K562 (cell line): ENCODE results near the gene GRID2IP. TPM values are rescaled to one million over a fixed set of nuclear protein-coding genes. Genes with fewer than 3 reads are reported as not detected.

Experiments used
- ATAC-seq: fragments of 200-7000 bp; cut with Tn5 transposase; 3 replicates; pipeline ENCODE4 v1.9.1; 2020; ENCODE audit warnings: moderate library complexity
- BruUV-seq: library from RNA; stranded (reverse); fragments of 400-500 nt; replicated peaks from 2 replicates; lab custom pipeline; 2021; lab: Mats Ljungman, UMichigan
- CTCF ChIA-PET: fragments of 300-600 bp; formaldehyde crosslinking; extraction: SDS; loops from one replicate; lab custom pipeline; 2021; ENCODE audit warnings: low intra/inter-chr PET ratio; lab: Yijun Ruan, JAX
- POLR2A ChIA-PET: fragments of 300-600, 350-650 bp; sonication (Branson Sonifier 250); formaldehyde crosslinking; extraction: SDS; loops from one replicate; lab custom pipeline; 2021; ENCODE audit warnings: antibody characterized with exemption, inconsistent platforms; lab: Yijun Ruan, JAX
- DNase-seq, 4 experiments: peaks; one replicate each; pipeline versions ENCODE4 v3.0.0 to v3.0.0-alpha.2; 2011 to 2018; ENCODE audit warnings: low spot score in 3 of 4, mixed read lengths in 3 of 4; ENCODE audit errors: extremely low read depth in 1 of 4
- FAIRE-seq: peaks from 2 replicates; lab custom pipeline; 2011; peaks lifted over from hg19 to GRCh38; lab: Jason Lieb, UNC
- H2AFZ ChIP-seq: 2 replicates; pipeline ENCODE4 v1.6.0; 2011; ENCODE audit warnings: low read depth, low read length, control low read depth, inconsistent platforms
- H3K27ac ChIP-seq: fragments of 200-600 bp; 3 replicates; pipeline ENCODE4 v1.8.0; 2011; ENCODE audit warnings: low read depth, mild to moderate bottlenecking, control low read depth, inconsistent platforms, low read length, moderate library complexity, mixed read lengths; ENCODE audit errors: extremely low read depth
- H3K27me3 ChIP-seq, 2 experiments: fragments of 300-600 bp in 1 of 2; 2 replicates in 1 of 2; 3 replicates in 1 of 2; pipeline versions ENCODE4 v1.6.0 to v1.8.0; 2011; ENCODE audit warnings: inconsistent platforms in 2 of 2, low read length in 2 of 2, mild to moderate bottlenecking in 1 of 2, mixed read lengths in 1 of 2, moderate library complexity in 1 of 2; ENCODE audit not compliant: control insufficient read depth in 2 of 2, insufficient read depth in 2 of 2
- H3K36me3 ChIP-seq: fragments of 300-600 bp; 3 replicates; pipeline ENCODE4 v1.8.0; 2011; ENCODE audit warnings: mild to moderate bottlenecking, low read length, inconsistent platforms; ENCODE audit not compliant: control insufficient read depth, insufficient read depth
- H3K4me1 ChIP-seq, 2 experiments: fragments of 200-600 bp in 1 of 2; replicated peaks in 1 of 2; 2 replicates in 1 of 2; 3 replicates in 1 of 2; pipeline versions ENCODE4 v1.5.1 to v1.8.0; 2011; ENCODE audit warnings: inconsistent platforms in 2 of 2, low read length in 2 of 2, mild to moderate bottlenecking in 1 of 2, mixed read lengths in 1 of 2, moderate library complexity in 1 of 2; ENCODE audit not compliant: control insufficient read depth in 2 of 2, insufficient read depth in 2 of 2
- H3K4me2 ChIP-seq: 2 replicates; pipeline ENCODE4 v1.6.1; 2011; ENCODE audit warnings: low read length, control low read depth, inconsistent platforms, mixed read lengths; ENCODE audit not compliant: insufficient read depth
- H3K4me3 ChIP-seq: fragments of 200-600 bp; sonication (generic), shearing (Covaris generic); 2 replicates; pipeline ENCODE4 v1.5.1; 2016; ENCODE audit warnings: control low read depth, inconsistent platforms
- H3K79me2 ChIP-seq: fragments of 200-600 bp; 3 replicates; pipeline ENCODE4 v1.8.0; 2011; ENCODE audit warnings: low read length, inconsistent platforms; ENCODE audit not compliant: control insufficient read depth, insufficient read depth
- H3K9ac ChIP-seq, 2 experiments: 2 replicates each; pipeline versions ENCODE4 v1.6.0 to v1.6.1; 2011; ENCODE audit warnings: low read depth in 2 of 2, low read length in 2 of 2, control low read depth in 1 of 2, inconsistent platforms in 1 of 2, mild to moderate bottlenecking in 1 of 2, mixed read lengths in 1 of 2; ENCODE audit not compliant: insufficient read depth in 1 of 2
- H3K9me1 ChIP-seq: one replicate; pipeline ENCODE4 v1.6.0; 2011; ENCODE audit warnings: inconsistent platforms, mild to moderate bottlenecking, low read length, moderate library complexity; ENCODE audit not compliant: control insufficient read depth, insufficient read depth
- H3K9me3 ChIP-seq: replicated peaks from 2 replicates; pipeline ENCODE4 v1.5.1; 2011; ENCODE audit warnings: low read depth, low read length, inconsistent platforms; ENCODE audit not compliant: control insufficient read depth, insufficient read depth
- H4K20me1 ChIP-seq: replicated peaks from 2 replicates; pipeline ENCODE4 v1.6.1; 2011; ENCODE audit warnings: low read length, inconsistent platforms, mixed read lengths; ENCODE audit not compliant: control insufficient read depth, insufficient read depth
- CBFB ChIP-seq: sonication (generic); formaldehyde crosslinking; IDR thresholded peaks from 2 replicates; pipeline ENCODE4 v1.4.0; 2020; ENCODE audit warnings: mild to moderate bottlenecking, missing genetic modification reagents
- CXXC5 ChIP-seq: fragments of 250-450 bp; sonication (Bioruptor Pico); IDR thresholded peaks from 2 replicates; pipeline ENCODE4 v1.8.0; 2022; ENCODE audit warnings: inconsistent platforms, mild to moderate bottlenecking, moderate library complexity
- HNRNPLL ChIP-seq: fragments of 200-400 bp; formaldehyde crosslinking; IDR thresholded peaks from 2 replicates; pipeline ENCODE4 v1.6.1; 2017; ENCODE audit warnings: low read length, low read depth, mild to moderate bottlenecking; ENCODE audit not compliant: poor library complexity, severe bottlenecking
- MEF2A ChIP-seq: IDR thresholded peaks from 2 replicates; pipeline ENCODE4 v1.6.1; 2011; ENCODE audit warnings: low read depth, mild to moderate bottlenecking, low read length, moderate library complexity; ENCODE audit not compliant: control insufficient read depth
- NBN ChIP-seq: fragments of 450-650 bp; IDR thresholded peaks from 2 replicates; pipeline ENCODE4 v1.6.1; 2016; ENCODE audit warnings: low read depth, mild to moderate bottlenecking
- PHF20 ChIP-seq: fragments of 450-650 bp; IDR thresholded peaks from 2 replicates; pipeline ENCODE4 v1.6.1; 2018; ENCODE audit not compliant: partially characterized antibody
- ZC3H4 ChIP-seq: sonication (generic); formaldehyde crosslinking; IDR thresholded peaks from 2 replicates; pipeline ENCODE4 v1.9.0; 2021; ENCODE audit warnings: missing genetic modification reagents, borderline replicate concordance
- ZNF282 ChIP-seq: sonication (generic); formaldehyde crosslinking; IDR thresholded peaks from 2 replicates; pipeline ENCODE4 v1.8.1; 2023; ENCODE audit warnings: missing genetic modification reagents
- WGBS: fragments of 100-300 bp; shearing (Covaris generic); methylation state at CpG from one replicate; pipeline ENCODE4 v1.1.6; 2016; ENCODE audit warnings: low coverage, mixed read lengths; ENCODE audit not compliant: insufficient coverage; ENCODE audit errors: missing lambda C conversion rate; 5-methylcytosine and 5-hydroxymethylcytosine counted together
- in situ Hi-C: fragments of 300-500 bp; cut with MboI; formaldehyde crosslinking; loops from 4 replicates; pipeline ENCODE4 v1.15.0; 2018; ENCODE audit warnings: inconsistent platforms, mixed read lengths
- intact Hi-C: fragments of 100-400 bp; cut with micrococcal nuclease; formaldehyde crosslinking; loops from 2 replicates; pipeline ENCODE4 v1.14.2; 2022
- polyA plus RNA-seq, 8 experiments: library from polyadenylated mRNA; depleted of rRNA in 4 of 8; stranded (reverse) in 5 of 8; unstranded in 3 of 8; fragments of >200 nt; fragmentation: Nextera tagmentation in 2 of 8; fragmentation: Illumina TruSeq in 1 of 8; extraction: Ambion mirVana in 2 of 8; extraction: Trizol in 1 of 8; gene quantifications; 2 replicates each; pipeline versions ENCODE4 v1.2.1 to v1.2.3, GENCODE V29; 2011 to 2014; ENCODE audit warnings: inconsistent platforms in 1 of 8, missing spikeins in 1 of 8
- total RNA-seq, 7 experiments: library from RNA; depleted of rRNA in 6 of 7; stranded (reverse); fragments of >200 nt in 6 of 7; fragmentation: Illumina TruSeq in 2 of 7; extraction: Trizol in 2 of 7; gene quantifications; 2 replicates each; pipeline versions ENCODE4 v1.2.1 to v1.2.3, GENCODE V29; 2011 to 2021; ENCODE audit warnings: low replicate concordance in 1 of 7
- TF ChIP-seq, protein P1 (sequence below): fragments of 450-650 bp; IDR thresholded peaks from 2 replicates; pipeline ENCODE4 v1.6.1; 2016; ENCODE audit warnings: antibody characterized with exemption
- TF ChIP-seq, protein P2 (sequence below): sonication (generic); formaldehyde crosslinking; IDR thresholded peaks from 2 replicates; pipeline ENCODE4 v1.8.1; 2023; ENCODE audit warnings: missing genetic modification reagents, mild to moderate bottlenecking, borderline replicate concordance

GRID2IP gene
- total and polyA plus RNA-seq, 9 of the 15 experiments (the other 6 are each of a cell fraction or from before 2014, with no cell fraction given), result not detected

DNA sequence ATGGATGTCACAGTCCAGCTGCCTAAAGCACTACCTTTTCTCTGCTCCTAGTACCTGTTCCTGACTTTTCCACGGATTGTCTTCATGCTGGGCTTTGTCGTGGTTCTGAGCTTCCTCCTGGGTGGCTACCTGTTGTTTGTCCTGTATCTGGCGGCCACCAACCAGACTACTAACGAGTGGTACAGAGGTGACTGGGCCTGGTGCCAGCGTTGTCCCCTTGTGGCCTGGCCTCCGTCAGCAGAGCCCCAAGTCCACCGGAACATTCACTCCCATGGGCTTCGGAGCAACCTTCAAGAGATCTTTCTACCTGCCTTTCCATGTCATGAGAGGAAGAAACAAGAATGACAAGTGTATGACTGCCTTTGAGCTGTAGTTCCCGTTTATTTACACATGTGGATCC, 37.3 kb upstream of the GRID2IP start:
- intact Hi-C loops, result no loop called here
- Histone ChIP-seq H3K36me3 (peaks cover 66% of the 10 kb centered on the region), H3K9ac (no peak overlapping the region; a peak in 1 of 4 replicates), H3K9me1 (peaks cover 5% of the 10 kb centered on the region), H3K27me3 (no peaks in the 10 kb centered on the region), H3K4me1 (peaks cover 7 to 16% of the 10 kb centered on the region in 2 experiments), H4K20me1 (no peaks in the 10 kb centered on the region), H2AFZ (no peak overlapping the region), H3K9me3 (no peaks in the 10 kb centered on the region), H3K27ac (no peak overlapping the region), H3K4me2 (no peak overlapping the region), H3K79me2 (peaks cover 16% of the 10 kb centered on the region), H3K4me3 (no peak overlapping the region)
- WGBS, result 72% methylated on average over 9 of the region's 9 CpGs
- ChIA-PET CTCF (no interaction called here), POLR2A (interaction anchor here (2.7 kb wide), 1 partner anchor 11 kb away, joined by 19 read pairs; the partner anchor contains the start of gene ZDHHC4)
- in situ Hi-C loops, result no loop called here
- FAIRE-seq (no peak), ATAC-seq (no peak), DNase-seq (no peak)
- no TSS peak for BruUV-seq
- TF ChIP-seq CBFB (CRISPR knock-in tag) (no peak), CXXC5 (CRISPR knock-in tag) (no peak), ZC3H4 (CRISPR knock-in tag) (no peak), HNRNPLL (no peak), PHF20 (no peak), MEF2A (no peak), NBN (no peak), ZNF282 (CRISPR knock-in tag) (no peak)
- TF ChIP-seq, protein P1, sequence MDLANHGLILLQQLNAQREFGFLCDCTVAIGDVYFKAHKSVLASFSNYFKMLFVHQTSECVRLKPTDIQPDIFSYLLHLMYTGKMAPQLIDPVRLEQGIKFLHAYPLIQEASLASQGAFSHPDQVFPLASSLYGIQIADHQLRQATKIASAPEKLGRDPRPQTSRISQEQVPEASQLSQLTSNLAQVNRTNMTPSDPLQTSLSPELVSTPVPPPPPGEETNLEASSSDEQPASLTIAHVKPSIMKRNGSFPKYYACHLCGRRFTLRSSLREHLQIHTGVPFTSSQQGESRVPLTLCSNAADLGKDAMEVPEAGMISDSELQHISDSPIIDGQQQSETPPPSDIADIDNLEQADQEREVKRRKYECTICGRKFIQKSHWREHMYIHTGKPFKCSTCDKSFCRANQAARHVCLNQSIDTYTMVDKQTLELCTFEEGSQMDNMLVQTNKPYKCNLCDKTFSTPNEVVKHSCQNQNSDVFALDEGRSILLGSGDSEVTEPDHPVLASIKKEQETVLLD, result no peak
- TF ChIP-seq, protein P2, sequence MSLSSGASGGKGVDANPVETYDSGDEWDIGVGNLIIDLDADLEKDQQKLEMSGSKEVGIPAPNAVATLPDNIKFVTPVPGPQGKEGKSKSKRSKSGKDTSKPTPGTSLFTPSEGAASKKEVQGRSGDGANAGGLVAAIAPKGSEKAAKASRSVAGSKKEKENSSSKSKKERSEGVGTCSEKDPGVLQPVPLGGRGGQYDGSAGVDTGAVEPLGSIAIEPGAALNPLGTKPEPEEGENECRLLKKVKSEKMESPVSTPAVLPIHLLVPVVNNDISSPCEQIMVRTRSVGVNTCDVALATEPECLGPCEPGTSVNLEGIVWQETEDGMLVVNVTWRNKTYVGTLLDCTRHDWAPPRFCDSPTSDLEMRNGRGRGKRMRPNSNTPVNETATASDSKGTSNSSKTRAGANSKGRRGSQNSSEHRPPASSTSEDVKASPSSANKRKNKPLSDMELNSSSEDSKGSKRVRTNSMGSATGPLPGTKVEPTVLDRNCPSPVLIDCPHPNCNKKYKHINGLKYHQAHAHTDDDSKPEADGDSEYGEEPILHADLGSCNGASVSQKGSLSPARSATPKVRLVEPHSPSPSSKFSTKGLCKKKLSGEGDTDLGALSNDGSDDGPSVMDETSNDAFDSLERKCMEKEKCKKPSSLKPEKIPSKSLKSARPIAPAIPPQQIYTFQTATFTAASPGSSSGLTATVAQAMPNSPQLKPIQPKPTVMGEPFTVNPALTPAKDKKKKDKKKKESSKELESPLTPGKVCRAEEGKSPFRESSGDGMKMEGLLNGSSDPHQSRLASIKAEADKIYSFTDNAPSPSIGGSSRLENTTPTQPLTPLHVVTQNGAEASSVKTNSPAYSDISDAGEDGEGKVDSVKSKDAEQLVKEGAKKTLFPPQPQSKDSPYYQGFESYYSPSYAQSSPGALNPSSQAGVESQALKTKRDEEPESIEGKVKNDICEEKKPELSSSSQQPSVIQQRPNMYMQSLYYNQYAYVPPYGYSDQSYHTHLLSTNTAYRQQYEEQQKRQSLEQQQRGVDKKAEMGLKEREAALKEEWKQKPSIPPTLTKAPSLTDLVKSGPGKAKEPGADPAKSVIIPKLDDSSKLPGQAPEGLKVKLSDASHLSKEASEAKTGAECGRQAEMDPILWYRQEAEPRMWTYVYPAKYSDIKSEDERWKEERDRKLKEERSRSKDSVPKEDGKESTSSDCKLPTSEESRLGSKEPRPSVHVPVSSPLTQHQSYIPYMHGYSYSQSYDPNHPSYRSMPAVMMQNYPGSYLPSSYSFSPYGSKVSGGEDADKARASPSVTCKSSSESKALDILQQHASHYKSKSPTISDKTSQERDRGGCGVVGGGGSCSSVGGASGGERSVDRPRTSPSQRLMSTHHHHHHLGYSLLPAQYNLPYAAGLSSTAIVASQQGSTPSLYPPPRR (CRISPR knock-in tag), result no peak
